ENCODE data around the gene SPATA9.

Gene SPATA9

DNA sequence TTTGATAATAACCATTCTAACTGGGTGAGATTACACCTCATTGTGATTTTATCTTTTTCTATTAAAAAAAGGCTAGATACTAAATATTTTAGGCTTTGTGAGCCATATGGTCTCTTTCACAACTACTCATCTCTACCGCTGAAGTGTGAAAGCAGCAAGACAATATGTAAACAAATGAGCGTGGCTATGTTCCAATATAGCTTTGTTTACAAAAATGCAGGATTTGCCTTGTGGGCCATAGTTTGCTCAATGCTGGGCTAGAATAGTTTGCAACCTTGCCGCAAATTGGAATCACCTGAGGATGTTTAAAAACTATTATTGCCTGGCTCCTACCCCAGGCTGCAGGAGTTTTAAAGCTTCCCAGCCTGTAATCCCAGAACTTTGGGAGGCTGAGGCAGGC is 73.1 kb downstream of the SPATA9 start:
- H3K4me1 ChIP-seq = no peaks in the 10 kb centered on the region
- no peaks in the 10 kb centered on the region for H3K36me3 ChIP-seq
- H3K27me3 ChIP-seq = no peaks in the 10 kb centered on the region
- H3K9ac ChIP-seq = no peak overlapping the region
- H3K27ac ChIP-seq = no peak overlapping the region
- no peaks in the 10 kb centered on the region for H4K20me1 ChIP-seq
- no peak for TF ChIP-seq Cebpa-rat (IDR thresholded peaks at IDR 0.05)
- H3K4me2 ChIP-seq = no peak overlapping the region
- H3K4me3 ChIP-seq = no peak overlapping the region
- peaks cover 23% of the 10 kb centered on the region for H3K9me3 ChIP-seq
